DMS114 treated with DMSO at 0.1 percent for 48 hours (cell line): Measurements from ENCODE around the gene CDKN2D.
"Not testable (repeated sequence)": the region's sequence is repeated elsewhere in the genome, so short reads cannot be mapped to it uniquely, and the experiment has no call there.

Experiments
- DNase-seq: peaks from one replicate; lab custom pipeline; 2025; ENCODE audit not compliant: unreplicated experiment; lab: John Stamatoyannopoulos, UW

Gene CDKN2D

GRCh38 chr19:10552510-10553053 lies 16.2 kb downstream of the CDKN2D start:
- no peak for DNase-seq

- DNase-seq: no peak
These were observed 17.0 kb downstream of the CDKN2D start for GRCh38 chr19:10551698-10552301.

- not testable (repeated sequence) for DNase-seq
These were observed 17.8 kb downstream of the CDKN2D start for GRCh38 chr19:10551006-10551405.

GRCh38 chr19:10550336-10550735 lies 18.4 kb downstream of the CDKN2D start:
- DNase-seq: no peak

GRCh38 chr19:10549733-10550132 lies 19.0 kb downstream of the CDKN2D start:
- DNase-seq: no peak

- no peak for DNase-seq
These were observed 20.0 kb downstream of the CDKN2D start for GRCh38 chr19:10548746-10549276.

- DNase-seq: no peak
These were observed 22.0 kb downstream of the CDKN2D start for GRCh38 chr19:10546817-10547216.

- no peak for DNase-seq
These were observed 24.0 kb downstream of the CDKN2D start for GRCh38 chr19:10544753-10545251.

GRCh38 chr19:10544242-10544752 lies 24.5 kb downstream of the CDKN2D start:
- no peak for DNase-seq

- DNase-seq: no peak
These were observed 25.1 kb downstream of the CDKN2D start, which contains the start of gene ATG4D for GRCh38 chr19:10543420-10544241. TSS of gene ATG4D (plus strand) at chr19:10543904. CDS start at chr19:10544091, 187 bp downstream.

GRCh38 chr19:10543059-10543419 lies 25.7 kb downstream of the CDKN2D start:
- no peak for DNase-seq

- DNase-seq: not testable (repeated sequence)
These were observed 29.8 kb downstream of the CDKN2D start for GRCh38 chr19:10539016-10539415.

GRCh38 chr19:10538204-10538983 lies 30.4 kb downstream of the CDKN2D start:
- DNase-seq: no peak

GRCh38 chr19:10537668-10538067 lies 31.1 kb downstream of the CDKN2D start:
- no peak for DNase-seq

- DNase-seq: no peak
These were observed 33.2 kb downstream of the CDKN2D start for GRCh38 chr19:10535613-10536012.

- no peak for DNase-seq
These were observed 35.0 kb downstream of the CDKN2D start for GRCh38 chr19:10533646-10534386.

GRCh38 chr19:10532457-10532856 lies 36.3 kb downstream of the CDKN2D start:
- DNase-seq: no peak

- not testable (repeated sequence) for DNase-seq
These were observed 41.9 kb downstream of the CDKN2D start for GRCh38 chr19:10526887-10527286.

GRCh38 chr19:10525636-10526035 lies 43.1 kb downstream of the CDKN2D start:
- no peak for DNase-seq

- DNase-seq: no peak
These were observed 45.6 kb downstream of the CDKN2D start for GRCh38 chr19:10523135-10523636.
